ENCODE measurements around the gene KLHDC10. TPM values are rescaled to one million over a fixed set of nuclear protein-coding genes. Genes with fewer than 3 reads are reported as not detected.

The KLHDC10 gene
- polyA plus RNA-seq, 2 of the 4 experiments (the other 2 are of a cell fraction), result 25.7 to 35.0 TPM

- CTCF ChIA-PET, result interaction anchor here (0.8 to 5.8 kb wide), 5 partner anchors 10 to 357 kb away, joined by 3 to 56 read pairs (median 5); no protein-coding TSS in a partner anchor
- ATAC-seq (no peak), FAIRE-seq (no peak), DNase-seq (ENCODE audit: low read depth in 1 of 2, low spot score in 1 of 2) (no peak)
- no peak overlapping the region for H3K27ac ChIP-seq
- TF ChIP-seq, protein P1, sequence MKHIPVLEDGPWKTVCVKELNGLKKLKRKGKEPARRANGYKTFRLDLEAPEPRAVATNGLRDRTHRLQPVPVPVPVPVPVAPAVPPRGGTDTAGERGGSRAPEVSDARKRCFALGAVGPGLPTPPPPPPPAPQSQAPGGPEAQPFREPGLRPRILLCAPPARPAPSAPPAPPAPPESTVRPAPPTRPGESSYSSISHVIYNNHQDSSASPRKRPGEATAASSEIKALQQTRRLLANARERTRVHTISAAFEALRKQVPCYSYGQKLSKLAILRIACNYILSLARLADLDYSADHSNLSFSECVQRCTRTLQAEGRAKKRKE (CRISPR knock-in tag; IDR thresholded peaks at IDR 0.05; ENCODE audit: low read depth), result no peak
- H3K4me2 ChIP-seq, result no peak overlapping the region
- 90% methylated on average over 9 of the region's 9 CpGs for WGBS (ENCODE audit: missing lambda C conversion rate)
- H3K4me1 ChIP-seq, result peaks cover 16% of the 10 kb centered on the region
- no peak overlapping the region for H3K4me3 ChIP-seq
- POLR2A ChIA-PET, result no interaction called here
- no peaks in the 10 kb centered on the region for H3K9me3 ChIP-seq
These were observed 48.2 kb upstream of the KLHDC10 start for GRCh38 chr7:130022115-130022514.

GRCh38 chr7:130022623-130023175 lies 47.6 kb upstream of the KLHDC10 start:
- WGBS (ENCODE audit: missing lambda C conversion rate), result 94% methylated on average over 7 of the region's 7 CpGs
- FAIRE-seq, result no peak
- H3K27ac ChIP-seq, result no peak overlapping the region
- ChIA-PET CTCF (interaction anchor here (0.5 to 5.8 kb wide), 5 partner anchors 11 to 358 kb away, joined by 3 to 56 read pairs (median 3); no protein-coding TSS in a partner anchor), POLR2A (no interaction called here)
- no peak overlapping the region for H3K4me2 ChIP-seq
- peaks cover 16% of the 10 kb centered on the region for H3K4me1 ChIP-seq
- no peak for DNase-seq (ENCODE audit: low read depth in 1 of 2, low spot score in 1 of 2)
- no peaks in the 10 kb centered on the region for H3K9me3 ChIP-seq
- H3K4me3 ChIP-seq, result no peak overlapping the region
- TF ChIP-seq PBX3 (IDR thresholded peaks at IDR 0.05) (no peak), HEYL (CRISPR knock-in tag; IDR thresholded peaks at IDR 0.05) (no peak), NR3C1 (IDR thresholded peaks at IDR 0.05) (no peak), CHD2 (IDR thresholded peaks at IDR 0.05; ENCODE audit: low read length, partially characterized antibody) (no peak)
- ATAC-seq, result no peak

- DNase-seq (ENCODE audit: low read depth in 1 of 2, low spot score in 1 of 2) (no peak), FAIRE-seq (no peak), ATAC-seq (no peak)
- Histone ChIP-seq H3K27ac (peak overlapping the region in 1 of 2 experiments; percentile 83; a peak in 2 of 6 replicates), H3K4me2 (no peak overlapping the region), H3K4me3 (no peak overlapping the region), H3K4me1 (peaks cover 16% of the 10 kb centered on the region), H3K9me3 (no peaks in the 10 kb centered on the region)
- POLR2A ChIA-PET, result no interaction called here
- WGBS (ENCODE audit: missing lambda C conversion rate), result 92% methylated on average over 5 of the region's 5 CpGs
- TF ChIP-seq ZNF302 (CRISPR knock-in tag; IDR thresholded peaks at IDR 0.05) (no peak), SREBF2 (IDR thresholded peaks at IDR 0.05) (no peak), BCL3 (IDR thresholded peaks at IDR 0.05) (no peak), RCOR1 (IDR thresholded peaks at IDR 0.05; ENCODE audit: low read depth, low read length) (no peak), ZC3H11A (IDR thresholded peaks at IDR 0.05) (no peak), PBX3 (IDR thresholded peaks at IDR 0.05) (no peak), TFCP2L1 (CRISPR knock-in tag; IDR thresholded peaks at IDR 0.05) (no peak), ESRRA (IDR thresholded peaks at IDR 0.05; ENCODE audit: borderline replicate concordance, low read length) (no peak), RFX5 (IDR thresholded peaks at IDR 0.05) (no peak), TP53 (CRISPR knock-in tag; IDR thresholded peaks at IDR 0.05) (no peak), REST (IDR thresholded peaks at IDR 0.05) (no peak), NFE2L2 (conservative IDR thresholded peaks at IDR 0.05; ENCODE audit: low read length) (no peak)
- CTCF ChIA-PET, result interaction anchor here (0.6 to 5.8 kb wide), 7 partner anchors 10 to 790 kb away, joined by 3 to 56 read pairs (median 3); no protein-coding TSS in a partner anchor
These were observed 45.9 kb upstream of the KLHDC10 start for GRCh38 chr7:130024390-130024789.

Data from A549 (cell line).